NCI-H69 (cell line): ENCODE measurements around the gene HOXD4.
A peak's percentile ranks its signal among the peaks of the same experiment; 100 is the strongest.

Source experiments
- DNase-seq: peaks from one replicate; lab custom pipeline; 2025; lab: John Stamatoyannopoulos, UW

The HOXD4 gene

DNA sequence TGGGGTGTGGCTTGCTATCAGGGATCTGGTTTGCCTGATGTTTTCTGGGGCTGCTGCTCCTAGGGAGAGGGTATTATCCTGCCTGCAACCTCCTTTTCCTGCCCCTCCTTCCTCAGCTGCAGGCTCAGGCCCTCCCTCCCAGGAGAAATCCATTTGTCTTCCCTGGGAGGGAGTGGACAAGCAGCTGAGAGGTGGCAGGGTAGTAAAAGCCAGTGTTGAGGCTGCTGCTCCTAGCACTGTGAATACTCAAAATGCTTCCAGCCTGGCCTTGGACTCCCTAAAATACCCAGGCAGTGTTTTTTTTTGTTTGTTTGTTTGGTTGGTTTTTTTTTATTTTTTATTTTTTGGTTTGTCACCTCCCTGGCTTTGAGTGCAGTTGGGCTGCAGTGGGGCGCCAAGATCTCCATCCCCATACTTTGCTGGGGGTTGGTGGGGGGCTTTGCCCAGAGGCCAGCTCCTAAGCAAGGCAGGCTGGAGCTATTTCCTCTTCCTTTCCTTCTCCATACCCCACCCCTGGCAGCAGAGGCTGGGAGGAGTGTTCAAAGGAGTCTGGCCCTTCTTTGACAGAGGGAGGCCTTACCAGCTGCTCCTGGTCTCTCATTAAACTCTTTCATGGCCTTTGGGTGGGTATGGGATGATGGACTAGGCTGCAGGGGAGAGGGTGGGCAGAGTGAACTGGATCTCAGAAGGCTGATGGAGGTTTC is 19.4 kb downstream of the HOXD4 start:
- DNase-seq = peak; percentile 51

DNA sequence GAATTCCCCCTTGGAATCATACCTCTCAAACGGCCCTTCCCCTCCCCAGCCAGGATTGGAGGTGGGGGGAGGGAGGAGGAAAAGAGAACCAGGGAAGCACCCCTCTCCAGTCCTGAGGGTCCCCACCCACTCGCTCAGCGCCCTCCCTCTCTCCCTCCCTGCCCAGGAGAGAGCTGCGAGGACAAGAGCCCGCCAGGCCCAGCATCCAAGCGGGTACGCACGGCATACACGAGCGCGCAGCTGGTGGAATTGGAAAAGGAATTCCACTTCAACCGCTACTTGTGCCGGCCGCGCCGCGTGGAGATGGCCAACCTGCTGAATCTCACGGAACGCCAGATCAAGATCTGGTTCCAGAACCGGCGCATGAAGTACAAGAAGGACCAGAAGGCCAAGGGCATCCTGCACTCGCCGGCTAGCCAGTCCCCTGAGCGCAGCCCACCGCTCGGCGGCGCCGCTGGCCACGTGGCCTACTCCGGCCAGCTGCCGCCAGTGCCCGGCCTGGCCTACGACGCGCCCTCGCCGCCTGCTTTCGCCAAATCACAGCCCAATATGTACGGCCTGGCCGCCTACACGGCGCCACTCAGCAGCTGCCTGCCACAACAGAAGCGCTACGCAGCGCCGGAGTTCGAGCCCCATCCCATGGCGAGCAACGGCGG is 20.1 kb downstream of the HOXD4 start:
- no peak for DNase-seq

DNA sequence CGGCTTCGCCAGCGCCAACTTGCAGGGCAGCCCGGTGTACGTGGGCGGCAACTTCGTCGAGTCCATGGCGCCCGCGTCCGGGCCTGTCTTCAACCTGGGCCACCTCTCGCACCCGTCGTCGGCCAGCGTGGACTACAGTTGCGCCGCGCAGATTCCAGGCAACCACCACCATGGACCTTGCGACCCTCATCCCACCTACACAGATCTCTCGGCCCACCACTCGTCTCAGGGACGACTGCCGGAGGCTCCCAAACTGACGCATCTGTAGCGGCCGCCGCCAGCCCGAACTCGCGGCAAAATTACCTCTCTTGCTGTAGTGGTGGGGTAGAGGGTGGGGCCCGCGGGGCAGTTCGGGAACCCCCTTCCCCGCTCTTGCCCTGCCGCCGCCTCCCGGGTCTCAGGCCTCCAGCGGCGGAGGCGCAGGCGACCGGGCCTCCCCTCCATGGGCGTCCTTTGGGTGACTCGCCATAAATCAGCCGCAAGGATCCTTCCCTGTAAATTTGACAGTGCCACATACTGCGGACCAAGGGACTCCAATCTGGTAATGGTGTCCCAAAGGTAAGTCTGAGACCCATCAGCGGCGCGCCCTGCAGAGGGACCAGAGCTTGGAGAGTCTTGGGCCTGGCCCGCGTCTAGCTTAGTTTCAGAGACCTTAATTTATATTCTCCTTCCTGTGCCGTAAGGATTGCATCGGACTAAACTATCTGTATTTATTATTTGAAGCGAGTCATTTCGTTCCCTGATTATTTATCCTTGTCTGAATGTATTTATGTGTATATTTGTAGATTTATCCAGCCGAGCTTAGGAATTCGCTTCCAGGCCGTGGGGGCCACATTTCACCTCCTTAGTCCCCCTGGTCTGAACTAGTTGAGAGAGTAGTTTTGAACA is 20.9 kb downstream of the HOXD4 start:
- no peak for DNase-seq

DNA sequence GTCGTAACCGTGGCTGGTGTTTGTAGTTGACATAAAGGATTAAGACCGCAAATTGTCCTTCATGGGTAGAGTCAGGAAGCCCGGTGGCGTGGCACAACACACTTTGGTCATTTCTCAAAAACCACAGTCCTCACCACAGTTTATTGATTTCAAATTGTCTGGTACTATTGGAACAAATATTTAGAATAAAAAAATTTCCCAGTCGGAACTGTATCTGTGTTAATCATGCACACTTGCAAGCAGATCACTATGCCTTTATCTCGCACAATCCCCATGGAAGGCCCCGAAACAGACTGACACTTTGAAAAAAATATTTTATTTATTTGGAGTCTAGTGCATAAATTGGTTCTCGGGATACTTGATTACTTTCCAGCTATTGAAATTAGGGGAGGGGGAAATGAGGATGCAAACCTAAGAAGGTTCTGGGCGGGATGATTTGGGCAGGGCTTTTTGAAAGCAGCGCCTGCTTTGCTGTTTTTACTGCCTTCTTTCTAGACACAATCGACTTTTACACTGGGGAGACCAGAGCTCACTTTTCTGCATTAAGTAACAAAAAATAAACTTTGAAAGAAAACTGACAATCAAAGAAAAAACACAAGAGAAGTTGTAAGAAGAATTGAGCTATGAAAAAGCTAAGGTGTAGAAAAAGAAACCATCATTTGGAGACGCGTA is 21.7 kb downstream of the HOXD4 start:
- DNase-seq = no peak

DNA sequence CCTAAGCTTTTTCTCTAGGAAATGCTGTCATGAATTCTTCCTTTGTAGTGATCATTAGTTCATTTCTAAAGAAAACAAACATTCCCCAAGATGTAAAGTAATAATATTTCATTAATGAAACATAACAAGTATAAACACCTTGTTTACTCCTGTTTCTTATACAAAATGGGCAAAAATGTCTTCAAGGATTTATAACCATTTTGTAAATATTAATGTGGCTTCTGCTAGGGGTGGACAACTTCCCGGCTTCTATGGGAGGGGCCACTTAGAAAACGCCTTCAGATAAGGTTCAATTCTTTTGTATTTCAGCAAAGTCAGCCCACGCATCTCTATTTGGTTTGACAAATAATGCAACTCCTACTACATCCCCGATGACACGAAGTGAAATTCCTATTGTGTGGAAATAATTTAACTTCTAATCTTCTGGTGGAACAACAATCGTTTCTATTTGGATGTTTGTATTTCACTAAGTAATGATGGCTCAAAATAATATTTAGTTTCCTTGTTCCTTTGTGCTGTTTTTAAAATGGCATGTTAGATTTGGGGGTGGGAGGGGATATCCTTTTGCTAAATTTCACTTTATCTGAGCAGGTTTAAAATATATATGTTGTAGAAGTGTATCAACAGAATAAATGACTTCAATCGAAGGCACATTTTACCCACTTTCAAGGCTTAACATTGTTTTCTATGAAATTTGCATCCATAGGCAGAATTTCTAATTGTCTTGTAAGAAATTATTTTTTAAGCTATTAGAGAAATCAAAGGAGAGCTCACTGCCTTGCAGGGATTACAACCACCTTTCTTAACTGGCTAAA is 22.4 kb downstream of the HOXD4 start:
- DNase-seq = no peak

DNA sequence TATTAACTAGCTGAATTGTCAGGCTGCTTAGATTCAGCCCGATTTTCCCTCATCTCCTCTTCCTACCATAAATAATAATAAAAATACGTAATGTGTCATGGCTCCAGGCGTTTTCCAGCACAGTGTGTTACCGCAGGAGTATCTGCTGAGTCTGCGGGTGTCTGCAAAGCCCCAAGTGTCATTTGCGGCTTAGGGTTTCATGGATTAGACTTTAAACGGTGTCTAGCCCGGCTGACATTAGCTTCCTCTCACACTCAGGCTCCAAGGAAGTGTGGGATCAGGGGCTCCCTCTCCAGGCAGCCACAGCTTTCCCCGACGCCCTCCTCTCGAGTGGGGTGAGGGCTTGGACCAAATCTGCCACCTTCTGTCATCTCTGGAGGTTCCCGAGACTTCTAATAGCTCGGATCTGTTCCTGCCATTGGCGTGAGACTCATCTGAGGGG is 23.1 kb downstream of the HOXD4 start:
- peak; percentile 71 for DNase-seq

DNA sequence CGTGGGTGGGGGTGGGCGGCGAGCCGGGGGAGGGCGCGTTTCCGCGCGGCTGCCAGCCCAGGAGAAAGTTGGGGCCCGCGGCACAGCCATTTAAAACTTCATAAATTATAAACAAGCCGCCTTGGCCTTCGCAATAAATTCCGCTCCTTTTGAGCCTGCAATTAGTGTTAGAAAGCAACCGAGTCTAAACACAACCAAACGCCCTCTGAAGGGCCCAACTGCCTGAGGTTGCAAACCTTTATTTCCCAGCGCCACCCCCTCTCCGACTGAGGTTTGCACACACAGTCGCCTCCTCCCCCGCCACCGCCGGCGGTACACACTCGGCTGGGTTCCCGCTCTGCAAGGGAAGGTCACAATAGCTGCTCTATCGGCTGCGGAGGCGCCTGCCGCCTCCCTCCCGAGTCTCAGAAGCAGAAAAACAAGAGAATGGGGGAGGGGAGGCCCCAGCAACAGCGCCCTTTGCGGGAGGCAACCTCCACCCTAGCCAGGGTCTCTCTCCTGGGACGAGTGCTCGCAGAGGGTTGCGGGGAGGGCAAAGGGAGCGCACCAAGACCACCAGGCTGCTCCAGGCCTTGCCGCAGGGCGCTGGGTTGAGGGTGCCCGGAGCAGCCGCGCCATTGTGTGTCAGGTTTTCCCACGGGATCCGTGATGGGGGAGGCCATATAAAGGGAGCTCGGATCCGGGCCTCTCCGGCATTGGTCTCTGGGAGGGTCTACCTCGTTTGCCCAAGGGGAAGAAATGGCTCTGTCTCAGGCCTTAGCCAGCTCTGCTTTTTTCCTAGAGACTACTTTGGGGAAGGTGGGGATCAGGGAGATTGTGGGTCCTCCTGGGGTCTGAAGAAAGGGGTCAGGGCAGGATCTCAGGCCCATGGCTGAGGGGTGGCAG is 23.7 kb downstream of the HOXD4 start:
- peak; percentile 86 for DNase-seq

DNA sequence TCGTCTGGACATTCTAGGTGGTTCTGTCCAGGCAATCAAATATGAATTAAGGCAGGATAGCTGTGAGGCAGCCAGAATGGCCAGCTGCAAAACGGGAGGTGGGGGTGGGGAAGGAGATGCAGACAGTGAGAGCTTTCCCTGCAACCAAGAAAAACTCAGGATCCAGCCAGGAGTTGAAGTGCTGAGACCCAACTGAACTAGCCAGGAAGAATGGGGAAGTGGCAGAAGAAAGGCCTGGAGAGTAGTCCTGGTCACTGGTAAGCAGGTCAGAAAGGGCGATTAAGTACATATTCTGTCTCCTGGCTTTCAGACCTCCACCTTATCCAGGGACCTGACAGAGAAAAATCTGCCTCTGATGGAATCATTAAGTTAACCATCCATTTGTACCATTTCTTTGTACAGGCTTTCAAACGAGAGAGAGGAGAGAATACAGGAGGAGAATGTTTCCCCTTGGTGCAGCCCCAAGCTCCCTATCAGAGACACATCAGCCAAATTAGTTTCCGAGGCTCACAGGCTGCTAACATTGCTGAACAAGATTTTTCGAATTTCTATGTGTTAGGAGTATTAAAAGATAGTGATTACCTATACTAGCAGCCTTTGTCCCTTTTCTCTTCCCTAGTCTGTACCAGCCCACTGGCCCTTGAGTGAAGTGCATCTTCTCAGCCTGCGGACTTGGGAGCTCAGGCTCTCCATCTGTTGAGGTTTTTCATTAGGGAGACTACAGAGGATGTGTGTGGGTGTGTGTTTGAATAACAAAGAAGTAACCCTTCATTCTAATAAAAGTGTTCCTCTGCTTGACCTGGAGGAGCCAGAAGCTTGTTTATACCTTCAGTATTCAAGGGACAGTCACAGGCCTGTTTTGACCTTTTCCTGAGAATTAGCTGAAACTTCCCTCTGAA is 24.6 kb downstream of the HOXD4 start:
- peak; percentile 28 for DNase-seq

DNA sequence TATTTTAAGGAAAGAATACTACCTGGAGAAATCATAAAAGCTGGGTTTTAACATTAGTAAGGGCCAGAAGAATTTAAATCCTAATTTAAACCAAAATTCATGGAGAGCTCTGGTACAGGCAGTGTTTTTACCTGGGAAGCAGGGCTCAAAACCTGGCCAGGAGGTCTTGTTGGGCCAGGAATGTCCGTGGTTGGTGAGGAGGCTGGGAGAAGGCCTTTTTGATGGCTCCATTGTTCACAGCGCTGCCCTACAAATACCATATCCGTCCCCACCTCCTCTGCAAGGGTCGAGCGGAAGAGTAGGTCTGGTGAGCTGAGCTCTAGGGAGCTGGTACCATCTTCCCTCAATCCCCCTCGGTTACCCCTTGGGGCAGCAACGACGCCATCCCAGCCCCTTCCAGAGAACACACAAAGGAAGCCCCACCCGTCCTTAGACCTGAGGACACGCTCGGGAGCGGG is 26.3 kb downstream of the HOXD4 start:
- DNase-seq = peak; percentile 85

DNA sequence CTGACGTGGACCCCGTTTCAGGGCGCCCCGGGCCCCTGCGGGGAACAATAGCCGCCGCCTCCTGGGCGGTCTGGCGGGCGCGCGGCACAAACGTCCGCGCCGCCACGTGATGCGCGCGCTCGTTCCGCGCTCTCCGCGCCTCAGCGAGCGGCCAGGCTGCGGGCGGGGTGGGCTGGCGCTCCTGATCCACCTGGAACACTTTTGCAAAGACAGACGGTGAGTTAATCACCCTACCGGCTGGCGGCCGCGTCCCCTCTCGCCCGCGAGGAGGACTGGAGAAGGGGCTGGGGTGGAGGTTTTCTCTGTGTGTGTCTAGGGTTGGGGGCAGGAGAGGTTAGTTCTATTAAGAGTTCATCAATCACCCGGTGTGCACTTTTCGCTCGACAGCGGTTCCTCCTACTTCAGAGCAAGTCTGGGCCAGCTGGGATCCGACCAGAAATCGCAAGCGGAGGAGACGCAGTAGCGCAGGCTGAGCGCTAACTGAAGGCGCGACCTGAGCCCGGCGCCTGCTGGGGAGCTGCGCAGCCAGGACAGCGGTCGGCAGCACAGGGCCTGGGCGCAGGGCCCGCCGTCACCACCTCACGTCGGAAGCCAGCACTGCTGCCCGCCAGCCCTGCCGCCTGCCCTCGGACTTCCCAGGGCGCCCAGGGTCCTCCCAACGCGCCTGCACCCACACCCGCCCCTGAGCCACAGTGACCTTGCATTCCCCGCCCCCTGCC is 26.8 kb downstream of the HOXD4 start:
- DNase-seq = peak; percentile 90

DNA sequence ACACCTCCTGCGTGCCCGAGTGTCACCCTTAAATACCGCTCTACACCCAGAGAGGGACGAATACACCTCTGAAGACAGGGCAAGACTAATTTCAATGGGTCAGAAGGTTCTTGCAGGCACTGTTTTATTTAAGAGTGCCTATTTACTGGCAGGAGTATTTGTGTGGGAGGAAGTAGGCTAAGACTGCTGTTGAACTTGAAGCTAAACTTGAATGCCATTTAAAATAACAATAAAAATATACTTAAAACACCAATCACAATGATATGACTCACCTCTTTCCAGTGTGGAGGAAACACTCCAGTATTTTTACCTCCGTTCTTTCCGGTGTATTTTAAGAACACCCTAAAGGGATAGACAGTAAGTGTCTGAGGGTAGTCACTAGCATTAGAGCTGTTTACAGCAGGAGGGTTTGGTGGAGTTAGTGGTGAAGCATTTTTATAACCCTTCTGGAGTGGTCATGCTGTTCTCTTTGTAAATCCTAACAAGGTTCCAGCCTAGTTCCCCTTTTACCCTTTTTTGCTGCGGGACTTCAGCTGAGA is 27.5 kb downstream of the HOXD4 start:
- no peak for DNase-seq

DNA sequence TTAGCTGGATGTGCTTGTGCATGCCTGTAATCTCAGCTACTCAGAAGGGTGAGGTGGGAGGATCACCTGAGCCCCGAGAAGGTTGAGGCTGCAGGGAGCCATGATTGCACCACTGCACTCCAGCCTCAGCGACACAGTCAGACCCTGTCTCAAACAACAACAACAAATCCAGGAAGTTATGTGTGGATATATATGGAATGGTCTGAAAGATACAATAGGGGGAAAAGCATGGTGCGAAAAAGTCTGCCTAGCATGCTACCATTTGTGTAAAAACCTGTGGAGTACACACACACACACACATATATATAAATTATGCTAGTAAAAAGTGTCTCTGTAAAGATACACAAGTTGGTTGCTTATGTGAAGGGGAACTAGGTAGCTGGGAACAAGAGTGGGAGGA is 30.2 kb downstream of the HOXD4 start:
- no peak for DNase-seq

DNA sequence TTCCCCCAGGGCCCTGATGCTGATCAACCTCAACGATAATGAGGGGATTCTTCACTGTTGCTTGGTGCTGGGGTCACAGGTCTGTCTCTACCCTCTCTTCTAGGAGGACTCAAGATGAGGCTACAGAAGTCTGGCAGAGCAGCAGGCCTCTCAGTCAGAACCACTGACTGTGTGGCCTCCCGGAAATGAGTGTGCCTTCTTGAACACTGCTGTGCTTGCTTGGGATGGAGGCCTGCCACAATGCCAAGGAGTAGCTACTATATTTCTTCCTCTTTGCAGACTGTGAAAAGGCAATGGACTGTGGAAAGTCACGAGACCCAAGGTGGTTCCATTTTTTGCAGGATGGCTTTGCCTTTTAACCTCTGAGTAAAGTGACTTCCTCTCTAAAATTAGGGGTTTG is 31.3 kb downstream of the HOXD4 start:
- DNase-seq = no peak

DNA sequence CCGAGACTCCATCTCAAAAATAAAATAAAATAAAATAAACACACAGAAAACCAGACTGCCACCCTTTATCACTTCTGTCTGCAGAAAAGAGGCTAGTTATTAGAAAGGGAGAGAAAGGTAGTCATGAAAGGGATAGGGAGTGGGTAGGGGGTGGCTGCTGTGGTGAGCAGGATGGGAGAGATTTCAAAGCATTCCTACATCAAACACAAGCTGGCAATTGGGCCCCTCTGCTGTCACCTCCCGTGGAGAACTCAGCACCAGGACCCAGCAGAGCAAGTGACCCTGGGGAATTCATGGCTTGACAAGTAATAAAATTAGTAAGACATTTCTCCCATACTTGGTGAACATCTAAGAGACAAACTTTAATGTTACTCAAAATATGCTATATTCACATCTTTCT is 33.4 kb downstream of the HOXD4 start:
- DNase-seq = no peak

DNA sequence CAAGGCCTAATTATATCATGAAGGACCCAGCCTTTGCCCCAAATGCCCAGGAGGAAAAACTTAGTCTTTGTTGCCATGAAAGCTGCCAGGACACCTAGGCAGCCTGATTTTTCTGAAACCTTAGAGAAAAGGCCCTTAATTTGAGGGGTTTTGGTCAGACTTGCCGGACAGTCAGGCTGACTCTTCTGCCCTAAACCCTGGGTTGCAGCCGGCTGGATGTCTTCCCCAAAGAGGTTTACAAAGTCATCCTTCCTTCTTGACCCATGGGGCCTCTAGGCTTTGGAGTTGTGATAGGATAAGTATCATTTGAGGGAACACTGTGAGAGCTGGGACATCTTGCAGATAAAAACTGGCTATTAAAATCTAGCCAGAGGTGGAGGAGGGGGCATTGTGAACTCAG is 34.7 kb downstream of the HOXD4 start:
- no peak for DNase-seq

DNA sequence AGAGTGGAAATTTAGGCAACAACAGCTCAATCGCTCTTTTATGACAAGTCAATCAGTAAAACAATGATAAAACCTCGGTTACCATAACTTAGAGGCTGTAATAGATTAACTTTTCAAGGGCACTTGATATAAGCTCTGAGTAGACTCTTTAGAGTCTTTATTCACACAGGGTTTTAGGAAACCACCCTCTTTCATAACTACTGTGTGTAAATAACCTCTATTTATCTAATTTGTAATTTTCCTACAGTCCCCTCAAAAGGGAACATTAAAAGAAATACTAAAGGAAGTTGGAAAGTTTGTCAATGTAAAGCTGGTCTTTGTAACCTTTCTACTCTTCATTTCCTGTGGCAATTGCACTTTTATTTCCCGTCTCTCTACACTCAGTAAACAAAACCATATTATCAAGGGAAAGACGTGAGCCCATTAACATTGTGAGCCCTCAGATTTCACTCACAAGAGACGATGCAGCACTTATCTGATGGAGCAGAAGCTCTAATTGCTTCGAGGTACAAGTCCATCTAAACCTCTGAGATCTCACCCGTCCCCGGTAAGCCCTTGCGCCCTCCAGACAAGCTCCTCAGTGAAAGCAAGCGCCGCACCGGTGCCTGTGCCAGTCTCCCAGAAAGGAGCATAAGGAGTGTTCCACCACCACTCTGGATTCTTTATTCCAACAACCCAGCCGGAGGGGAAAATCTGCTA is 36.0 kb downstream of the HOXD4 start:
- peak; percentile 65 for DNase-seq

DNA sequence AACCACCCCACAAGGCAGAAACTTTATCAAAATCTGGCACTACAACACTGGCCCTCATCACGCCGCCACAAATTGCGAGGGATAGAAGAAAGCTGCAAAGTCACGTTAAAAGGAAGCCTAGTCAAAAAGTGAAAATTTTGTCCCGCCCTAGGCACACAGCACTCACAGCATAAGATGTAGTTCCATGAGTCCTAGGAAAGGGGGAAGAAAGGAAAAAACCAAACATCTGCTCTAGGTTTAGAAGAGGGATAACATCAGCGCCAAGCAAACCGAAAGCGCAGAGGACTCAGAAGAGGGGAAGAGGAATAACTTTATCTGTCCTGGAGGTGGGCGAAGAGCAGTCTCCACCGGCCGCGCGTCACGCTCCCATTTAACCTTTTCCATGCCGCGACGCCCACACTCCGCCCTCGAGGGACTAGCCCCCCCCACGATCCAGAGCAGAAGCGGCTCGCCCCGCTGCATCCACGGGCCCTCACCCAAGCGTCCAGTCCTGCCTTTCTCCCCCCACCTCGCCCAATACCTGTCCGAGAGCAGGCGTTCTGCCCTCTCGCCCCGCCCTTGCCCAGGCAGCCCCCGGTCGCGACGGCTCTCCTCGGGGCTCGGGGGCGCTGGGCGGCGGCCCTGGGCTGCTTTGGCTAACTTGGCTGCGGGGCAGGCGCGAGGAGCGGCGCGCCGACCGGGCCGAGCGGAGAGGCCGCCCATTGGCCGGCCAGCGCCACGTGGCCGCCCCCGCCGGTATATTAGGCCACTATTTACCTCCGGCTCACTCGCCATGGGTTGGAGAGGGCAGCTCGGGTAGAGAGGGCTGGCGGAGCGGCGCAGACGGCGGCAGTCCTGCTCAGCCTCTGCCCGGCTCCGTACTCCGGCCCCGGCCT is 36.8 kb downstream of the HOXD4 start, which contains the start of gene HOXD1:
Gene HOXD1, plus strand, starts transcription at position 770 of the 875 bp plus-strand sequence. CDS start 134 bp downstream, outside the sequence.
- peak; percentile 90 for DNase-seq
